GM23248 (cell line): ENCODE results near the gene EPM2A. TPM values are rescaled to one million over a fixed set of nuclear protein-coding genes. Genes with fewer than 3 reads are reported as not detected.

Experiments used
- DNase-seq: peaks from one replicate; pipeline ENCODE4 v3.0.0-alpha.2; 2015
- H2AFZ ChIP-seq: fragments of 200-600 bp; sonication (generic); 2 replicates; pipeline ENCODE4 v1.6.1; 2016; ENCODE audit warnings: antibody characterized with exemption
- H3F3A ChIP-seq: fragments of 200-600 bp; sonication (generic); 2 replicates; pipeline ENCODE4 v1.6.1; 2016; ENCODE audit warnings: mild to moderate bottlenecking, antibody characterized with exemption, mixed run types; ENCODE audit not compliant: insufficient read depth
- H3K27ac ChIP-seq: fragments of 200-600 bp; sonication (generic); 2 replicates; pipeline ENCODE4 v1.5.1; 2016; ENCODE audit warnings: mild to moderate bottlenecking
- H3K27me3 ChIP-seq: fragments of 200-600 bp; sonication (generic); replicated peaks from 2 replicates; pipeline ENCODE4 v1.6.1; 2016; ENCODE audit warnings: mild to moderate bottlenecking; ENCODE audit not compliant: insufficient read depth
- H3K36me3 ChIP-seq: fragments of 200-600 bp; sonication (generic); 2 replicates; pipeline ENCODE4 v1.6.1; 2016; ENCODE audit warnings: low read depth, mild to moderate bottlenecking
- H3K4me1 ChIP-seq: fragments of 200-600 bp; sonication (generic); 2 replicates; pipeline ENCODE4 v1.6.1; 2016; ENCODE audit warnings: mild to moderate bottlenecking; ENCODE audit not compliant: insufficient read depth
- H3K4me2 ChIP-seq: fragments of 200-600 bp; sonication (generic); one replicate; pipeline ENCODE4 v1.6.1; 2016; ENCODE audit warnings: mild to moderate bottlenecking; ENCODE audit not compliant: unreplicated experiment
- H3K4me3 ChIP-seq: fragments of 200-600 bp; sonication (generic); 2 replicates; pipeline ENCODE4 v1.5.1; 2016; ENCODE audit warnings: mild to moderate bottlenecking
- H3K79me2 ChIP-seq: fragments of 200-600 bp; sonication (generic); 2 replicates; pipeline ENCODE4 v1.6.1; 2016; ENCODE audit warnings: mild to moderate bottlenecking; ENCODE audit not compliant: insufficient read depth
- H3K9ac ChIP-seq: fragments of 200-600 bp; sonication (generic); 2 replicates; pipeline ENCODE4 v1.6.1; 2016; ENCODE audit warnings: mild to moderate bottlenecking
- H3K9me2 ChIP-seq: fragments of 200-600 bp; sonication (generic); 2 replicates; pipeline ENCODE4 v1.6.1; 2016; ENCODE audit warnings: mixed run types, mild to moderate bottlenecking, moderate library complexity; ENCODE audit not compliant: insufficient read depth
- H3K9me3 ChIP-seq: fragments of 200-600 bp; sonication (generic); one replicate; pipeline ENCODE4 v1.6.1; 2017; ENCODE audit warnings: low read depth
- H4K20me1 ChIP-seq: fragments of 200-600 bp; sonication (generic); 2 replicates; pipeline ENCODE4 v1.6.0; 2016; ENCODE audit not compliant: insufficient read depth
- EZH2 ChIP-seq: fragments of 200-600 bp; sonication (generic); IDR thresholded peaks from 2 replicates; pipeline ENCODE4 v1.6.1; 2018; ENCODE audit warnings: antibody characterized with exemption, mild to moderate bottlenecking; ENCODE audit not compliant: insufficient read depth, poor library complexity, severe bottlenecking
- EZH2phosphoT487 ChIP-seq: fragments of 200-600 bp; sonication (generic); IDR thresholded peaks from 2 replicates; pipeline ENCODE4 v1.6.1; 2018; ENCODE audit warnings: antibody characterized with exemption, moderate library complexity, mild to moderate bottlenecking, low read depth; ENCODE audit not compliant: insufficient read depth
- WGBS, 2 experiments: methylation state at CpG; one replicate each; pipeline ENCODE4 v1.1.6; 2015 to 2017; ENCODE audit warnings: low lambda C conversion rate in 2 of 2, low coverage in 1 of 2; ENCODE audit errors: missing lambda C conversion rate in 2 of 2; 5-methylcytosine and 5-hydroxymethylcytosine counted together
- in situ Hi-C: fragments of 300-500 bp; cut with MboI; formaldehyde crosslinking; loops from 2 replicates; pipeline ENCODE4 v1.15.0; 2020
- polyA plus RNA-seq: library from polyadenylated mRNA; unstranded; fragments of >200 nt; fragmentation: Nextera tagmentation; extraction: Ambion mirVana; gene quantifications from 2 replicates; pipeline ENCODE4 v1.2.1, GENCODE V29; 2016
- total RNA-seq: library from RNA; depleted of rRNA; stranded (reverse); fragments of >200 nt; shearing (Covaris generic); gene quantifications from 2 replicates; pipeline ENCODE4 v1.2.3, GENCODE V29; 2014

EPM2A gene
- total and polyA plus RNA-seq, 2 experiments from 2014 or later: 2.7 to 3.5 TPM

GRCh38 chr6:145734486-145735355 lies 599 bp downstream of the EPM2A start:
- Histone ChIP-seq H3K27ac (peak overlapping the region; percentile 97), H3K27me3 (no peaks in the 10 kb centered on the region), H3K4me1 (peaks cover 23% of the 10 kb centered on the region), H3K36me3 (no peaks in the 10 kb centered on the region), H3K9me3 (no peaks in the 10 kb centered on the region), H4K20me1 (no peaks in the 10 kb centered on the region), H3K79me2 (no peaks in the 10 kb centered on the region), H3K9me2 (no peaks in the 10 kb centered on the region; the same call in 1 of the 2 replicates), H2AFZ (peak overlapping the region; percentile 86), H3K4me2 (peak overlapping the region; percentile 88), H3F3A (peaks cover 31% of the 10 kb centered on the region; the same call in 1 of the 2 replicates), H3K9ac (peak overlapping the region; percentile 96), H3K4me3 (peak overlapping the region; percentile 87)
- TF ChIP-seq EZH2 (no peak), EZH2phosphoT487 (no peak)
- 0 to 1% methylated on average over 54 to 61 of the region's 74 CpGs for WGBS, 2 experiments
- peak; percentile 94 for DNase-seq
- in situ Hi-C loops: no loop called here

GRCh38 chr6:145733810-145734209 lies 1.5 kb downstream of the EPM2A start:
- no peaks in the 10 kb centered on the region for H4K20me1 ChIP-seq
- H3K9me2 ChIP-seq: no peaks in the 10 kb centered on the region; the same call in 1 of the 2 replicates
- no peaks in the 10 kb centered on the region for H3K9me3 ChIP-seq
- TF ChIP-seq EZH2phosphoT487 (no peak), EZH2 (no peak)
- H3F3A ChIP-seq: peaks cover 31% of the 10 kb centered on the region; the same call in 1 of the 2 replicates
- in situ Hi-C loops: no loop called here
- peak overlapping the region; percentile 88 for H3K4me2 ChIP-seq
- DNase-seq: peak; percentile 33
- H3K9ac ChIP-seq: peak overlapping the region; percentile 96
- H3K27ac ChIP-seq: peak overlapping the region; percentile 97
- no peaks in the 10 kb centered on the region for H3K79me2 ChIP-seq
- H3K36me3 ChIP-seq: no peaks in the 10 kb centered on the region
- H3K4me3 ChIP-seq: peak overlapping the region; percentile 87
- H2AFZ ChIP-seq: peak overlapping the region; percentile 86
- H3K4me1 ChIP-seq: peaks cover 23% of the 10 kb centered on the region
- WGBS, 2 experiments: 35 to 40% methylated on average over 4 of the region's 4 CpGs
- no peaks in the 10 kb centered on the region for H3K27me3 ChIP-seq

- no peaks in the 10 kb centered on the region for H3K36me3 ChIP-seq
- DNase-seq: no peak
- no peak overlapping the region for H3K4me3 ChIP-seq
- no peak overlapping the region for H3K4me2 ChIP-seq
- TF ChIP-seq EZH2: no peak
- TF ChIP-seq EZH2phosphoT487: no peak
- H3K27ac ChIP-seq: no peak overlapping the region
- no peaks in the 10 kb centered on the region for H3K79me2 ChIP-seq
- no peaks in the 10 kb centered on the region; the same call in 1 of the 2 replicates for H3K9me2 ChIP-seq
- H2AFZ ChIP-seq: no peak overlapping the region
- H3K4me1 ChIP-seq: peaks cover 23% of the 10 kb centered on the region
- H3K9ac ChIP-seq: no peak overlapping the region
- H3K9me3 ChIP-seq: no peaks in the 10 kb centered on the region
- 97 to 100% methylated on average over 1 of the region's 1 CpG for WGBS, 2 experiments
- H3K27me3 ChIP-seq: no peaks in the 10 kb centered on the region
- peaks cover 31% of the 10 kb centered on the region; the same call in 1 of the 2 replicates for H3F3A ChIP-seq
- no peaks in the 10 kb centered on the region for H4K20me1 ChIP-seq
- in situ Hi-C loops: no loop called here
These were observed 2.1 kb downstream of the EPM2A start for GRCh38 chr6:145733207-145733606.

- in situ Hi-C loops: no loop called here
These were observed 3.9 kb downstream of the EPM2A start for GRCh38 chr6:145731447-145731846.

More at GRCh38 chr6:145731447-145731846, 3.9 kb downstream of the EPM2A start:
- no peaks in the 10 kb centered on the region; the same call in 1 of the 2 replicates for H3K9me2 ChIP-seq
- WGBS, 2 experiments: 91 to 93% methylated on average over 1 of the region's 1 CpG
- H3K4me2 ChIP-seq: no peak overlapping the region
- peaks cover 21% of the 10 kb centered on the region; the same call in 1 of the 2 replicates for H3F3A ChIP-seq
- H3K9ac ChIP-seq: no peak overlapping the region
- H3K27me3 ChIP-seq: no peaks in the 10 kb centered on the region
- H3K79me2 ChIP-seq: no peaks in the 10 kb centered on the region
- no peak overlapping the region for H3K27ac ChIP-seq
- no peaks in the 10 kb centered on the region for H4K20me1 ChIP-seq
- no peaks in the 10 kb centered on the region for H3K36me3 ChIP-seq
- no peak for DNase-seq
- H2AFZ ChIP-seq: no peak overlapping the region
- H3K9me3 ChIP-seq: no peaks in the 10 kb centered on the region
- no peak overlapping the region for H3K4me3 ChIP-seq
- H3K4me1 ChIP-seq: peaks cover 14% of the 10 kb centered on the region
- no peak for TF ChIP-seq EZH2
- no peak for TF ChIP-seq EZH2phosphoT487
